HG02763 (cell line): ENCODE data around the gene TBX6.
"Not testable (repeated sequence)": the region's sequence is repeated elsewhere in the genome, so short reads cannot be mapped to it uniquely, and the experiment has no call there.

Experiments used
- ATAC-seq: cut with Tn5 transposase; IDR thresholded peaks from one replicate; pipeline ENCODE4 v1.9.1; 2021; ENCODE audit warnings: mild to moderate bottlenecking, moderate library complexity; ENCODE audit not compliant: unreplicated experiment

Gene TBX6, protein sequence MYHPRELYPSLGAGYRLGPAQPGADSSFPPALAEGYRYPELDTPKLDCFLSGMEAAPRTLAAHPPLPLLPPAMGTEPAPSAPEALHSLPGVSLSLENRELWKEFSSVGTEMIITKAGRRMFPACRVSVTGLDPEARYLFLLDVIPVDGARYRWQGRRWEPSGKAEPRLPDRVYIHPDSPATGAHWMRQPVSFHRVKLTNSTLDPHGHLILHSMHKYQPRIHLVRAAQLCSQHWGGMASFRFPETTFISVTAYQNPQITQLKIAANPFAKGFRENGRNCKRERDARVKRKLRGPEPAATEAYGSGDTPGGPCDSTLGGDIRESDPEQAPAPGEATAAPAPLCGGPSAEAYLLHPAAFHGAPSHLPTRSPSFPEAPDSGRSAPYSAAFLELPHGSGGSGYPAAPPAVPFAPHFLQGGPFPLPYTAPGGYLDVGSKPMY

DNA sequence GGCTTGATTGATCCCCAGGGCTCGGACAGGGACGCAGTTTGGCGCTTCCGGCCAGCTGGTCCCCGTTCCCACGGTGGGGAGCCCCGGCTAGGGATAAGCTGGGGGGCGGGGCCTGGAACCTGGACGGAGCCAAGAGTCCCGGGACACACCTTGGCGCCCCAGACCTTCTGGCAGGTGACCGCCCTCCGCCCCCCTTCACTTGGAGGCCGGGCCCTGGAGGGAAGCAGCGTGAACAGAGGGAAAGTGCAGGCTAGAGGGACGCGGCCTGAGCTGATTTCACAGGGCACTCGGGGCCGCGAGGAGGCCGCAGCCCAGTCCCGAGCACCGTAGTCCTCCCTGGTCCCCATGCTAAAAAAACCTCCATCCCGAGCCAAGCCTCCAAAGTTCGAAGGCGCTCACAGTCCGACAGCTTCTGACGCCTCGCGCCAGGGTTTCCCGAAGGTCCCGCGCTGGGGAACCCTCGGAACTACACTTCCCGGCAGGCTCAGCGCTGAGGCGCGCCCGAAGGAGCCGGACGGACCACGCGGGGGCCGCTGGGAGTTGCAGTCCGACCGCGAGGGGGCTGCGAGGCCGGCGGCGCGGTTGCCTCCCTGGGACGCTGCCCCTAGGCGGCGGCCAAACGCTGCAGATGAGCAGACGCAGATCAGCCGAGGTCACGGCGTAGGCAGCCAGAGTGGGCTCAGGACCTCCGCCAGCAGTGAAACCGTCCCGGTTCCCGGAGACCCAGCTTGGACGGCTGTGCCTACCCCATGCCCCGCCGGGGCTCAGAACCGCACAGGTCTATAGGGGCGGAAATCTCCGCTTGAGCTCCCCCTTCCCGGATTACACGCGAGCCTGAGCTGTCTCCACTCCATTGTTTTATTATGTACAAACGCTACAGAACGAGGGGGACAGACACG is at the start of gene TBX6:
Gene TBX6 (minus strand): TSS at position 451 of the 899 bp plus-strand sequence. CDS start 731 bp downstream, outside the sequence.
- ATAC-seq, result peak; percentile 67

DNA sequence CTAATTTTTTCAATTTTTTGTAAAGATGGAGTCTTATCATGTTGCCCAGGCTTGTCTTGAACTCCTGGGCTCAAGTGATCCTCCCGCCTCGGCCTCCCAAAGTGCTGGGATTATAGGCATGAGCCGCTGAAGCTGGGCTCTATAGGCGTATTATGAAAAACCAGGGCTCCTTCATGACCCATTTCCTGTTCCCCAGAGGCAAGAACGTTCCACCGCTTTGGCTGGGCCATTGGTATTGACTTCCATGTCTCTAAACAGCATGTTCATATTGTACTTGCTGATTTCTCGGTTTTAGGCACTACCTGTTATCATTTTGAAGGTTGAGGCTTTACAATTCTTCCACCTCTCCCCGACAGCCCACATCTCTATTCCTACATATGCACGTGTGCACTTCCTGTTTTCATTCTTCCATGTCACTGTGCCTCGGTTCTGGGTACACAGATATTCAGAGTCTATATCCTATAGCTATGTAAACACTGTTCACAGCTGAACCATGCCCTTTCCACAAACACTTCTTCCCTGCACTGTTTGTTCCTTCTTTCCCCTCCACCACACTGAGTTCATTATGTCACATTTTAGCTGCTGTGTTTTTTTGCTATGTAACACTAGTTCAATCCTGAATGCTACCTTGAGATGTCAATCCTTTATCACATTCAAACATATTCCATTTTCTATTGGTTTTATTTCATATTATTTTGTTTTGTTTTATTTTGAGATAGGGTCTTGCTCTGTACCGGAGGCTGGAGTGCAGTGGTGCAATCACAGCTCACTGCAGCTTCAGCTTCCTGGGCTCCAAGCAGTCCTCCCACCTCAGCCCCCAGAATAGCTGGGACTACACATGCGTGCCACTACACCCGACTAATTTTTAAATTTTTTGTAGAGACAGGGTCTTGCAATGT is 48.1 kb upstream of the TBX6 start:
- no peak for ATAC-seq

DNA sequence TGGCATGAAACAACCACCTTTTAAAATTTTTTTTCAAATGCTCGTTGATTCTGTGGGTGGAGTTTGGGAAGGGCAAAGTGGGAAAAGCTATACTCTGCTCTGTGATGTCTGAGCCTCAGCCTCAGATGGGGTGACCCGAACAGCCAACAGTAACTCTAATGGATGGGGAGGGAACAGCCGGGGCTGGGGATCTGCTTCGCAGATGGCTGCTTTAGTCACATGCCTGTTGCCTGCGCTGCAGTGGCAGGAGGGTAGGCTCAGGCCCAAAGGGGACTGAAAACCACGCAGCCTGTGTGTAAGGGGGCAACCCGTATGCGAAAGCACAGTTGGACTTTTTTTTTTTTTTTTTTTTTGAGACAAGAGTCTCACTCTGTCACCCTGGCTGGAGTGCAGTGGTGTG is 46.2 kb upstream of the TBX6 start:
- ATAC-seq, result no peak

DNA sequence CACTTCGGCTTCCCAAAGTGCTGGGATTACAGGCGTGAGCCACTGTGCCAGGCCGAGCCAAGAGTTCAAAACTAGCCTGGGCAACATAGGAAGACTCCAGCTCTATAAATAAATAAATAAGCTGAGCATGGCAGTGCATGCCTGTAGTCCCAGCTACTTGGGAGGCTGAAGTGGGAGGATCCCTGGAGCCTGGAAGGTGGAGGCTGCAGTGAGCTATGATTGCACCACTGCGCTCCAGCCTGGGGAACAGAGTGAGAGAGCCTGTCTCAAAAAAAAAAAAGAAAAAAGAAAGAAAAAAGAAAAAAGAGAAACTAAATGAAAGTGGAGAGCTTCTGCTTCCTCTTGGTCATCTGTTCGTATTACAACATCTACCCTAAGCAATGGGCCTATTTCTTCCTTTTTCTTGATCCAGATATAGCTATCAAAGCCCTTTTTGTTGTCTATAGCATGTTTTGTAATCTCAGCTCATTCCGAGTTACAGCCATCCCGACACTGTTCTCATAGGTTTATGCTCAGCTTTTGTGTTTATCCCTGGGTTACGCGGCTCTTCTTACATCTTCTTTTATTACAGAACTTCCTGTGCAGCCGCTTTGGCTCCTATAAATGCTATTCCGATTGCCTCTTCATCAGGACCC is 45.4 kb upstream of the TBX6 start:
- ATAC-seq, result no peak

DNA sequence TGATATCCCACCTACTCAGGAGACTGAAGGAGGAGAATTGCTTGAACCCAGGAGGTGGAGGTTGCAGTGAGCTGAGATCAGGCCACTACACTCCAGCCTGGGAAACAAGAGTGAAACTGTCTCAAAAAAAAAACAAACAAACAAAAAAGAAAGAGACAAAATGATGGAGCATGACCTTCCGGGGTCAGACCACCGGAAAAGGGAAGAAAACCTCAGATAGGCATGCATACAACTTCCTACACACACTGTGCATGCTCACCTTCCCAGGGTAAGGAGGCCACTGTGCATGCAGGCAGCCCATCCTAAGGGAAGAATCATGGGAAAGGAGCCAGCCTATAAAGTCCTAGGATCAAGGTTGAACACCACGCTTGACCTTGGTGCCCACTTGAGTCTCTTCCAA is 40.9 kb upstream of the TBX6 start:
- no peak for ATAC-seq

DNA sequence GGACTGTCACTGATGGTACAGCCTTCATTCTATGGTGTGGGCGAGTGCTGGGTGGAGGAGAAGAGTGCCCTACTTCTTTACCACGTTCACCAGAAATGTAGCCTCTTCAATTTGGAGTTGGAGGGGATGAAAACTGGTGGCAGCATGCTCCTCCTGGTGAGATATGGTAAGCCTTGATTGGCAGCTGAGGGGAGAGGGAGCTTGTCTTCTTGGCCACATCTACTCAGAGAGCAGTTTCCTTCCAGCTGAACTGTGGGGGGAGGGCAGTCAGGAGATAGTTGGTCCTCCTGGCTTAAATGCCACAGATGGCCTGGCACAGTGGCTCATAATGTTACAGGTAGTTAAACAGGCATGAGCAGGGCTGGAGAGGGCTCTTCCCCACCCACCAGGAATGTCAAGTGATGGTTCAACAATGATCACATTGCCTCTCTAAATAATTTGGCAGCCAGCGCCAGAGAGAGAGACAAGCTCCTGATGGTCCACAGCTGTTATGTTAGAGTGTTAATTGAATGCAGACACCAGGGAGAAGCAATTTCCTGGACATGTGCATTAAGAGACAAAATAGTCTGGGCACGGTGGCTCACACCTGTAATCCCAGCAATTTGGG is 40.2 kb upstream of the TBX6 start:
- no peak for ATAC-seq

DNA sequence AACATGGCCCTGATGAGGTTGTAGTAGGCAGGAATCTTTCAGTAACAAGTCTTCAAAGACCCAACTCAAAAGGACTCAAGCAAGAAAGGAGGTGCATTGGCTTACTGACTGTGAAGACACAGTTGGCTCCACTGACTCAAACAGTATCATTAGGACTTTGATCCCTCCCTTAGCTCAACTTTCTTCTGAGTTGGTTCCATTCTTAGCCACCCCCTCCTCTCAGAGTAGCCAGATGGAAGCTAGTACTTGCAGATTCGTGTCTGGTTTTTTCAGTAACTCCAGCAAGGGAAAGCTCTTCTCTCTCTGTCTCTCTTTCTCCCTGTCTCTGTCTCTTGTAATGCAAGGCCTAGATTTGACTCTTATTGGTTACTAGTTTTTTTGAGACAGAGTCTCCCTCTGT is 36.3 kb upstream of the TBX6 start:
- no peak for ATAC-seq

DNA sequence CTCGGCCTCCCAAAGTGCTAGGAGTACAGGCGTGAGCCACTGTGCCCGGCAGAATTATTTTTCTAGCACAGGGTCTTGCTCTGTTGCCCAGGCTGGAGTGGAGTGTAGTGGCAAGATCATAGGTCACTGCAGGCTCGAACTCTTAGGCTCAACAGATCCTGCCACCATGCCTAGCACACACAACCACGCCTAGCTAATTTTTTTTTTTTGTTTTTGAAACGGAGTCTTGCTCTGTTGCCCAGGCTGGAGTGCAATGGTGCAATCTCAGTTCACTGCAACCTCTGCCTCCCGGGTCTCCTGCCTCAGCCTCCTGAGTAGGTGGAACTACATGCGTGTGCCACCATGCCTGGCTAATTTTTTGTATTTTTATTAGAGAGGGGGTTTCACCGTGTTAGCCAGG is 34.0 kb upstream of the TBX6 start:
- ATAC-seq, result not testable (repeated sequence)

DNA sequence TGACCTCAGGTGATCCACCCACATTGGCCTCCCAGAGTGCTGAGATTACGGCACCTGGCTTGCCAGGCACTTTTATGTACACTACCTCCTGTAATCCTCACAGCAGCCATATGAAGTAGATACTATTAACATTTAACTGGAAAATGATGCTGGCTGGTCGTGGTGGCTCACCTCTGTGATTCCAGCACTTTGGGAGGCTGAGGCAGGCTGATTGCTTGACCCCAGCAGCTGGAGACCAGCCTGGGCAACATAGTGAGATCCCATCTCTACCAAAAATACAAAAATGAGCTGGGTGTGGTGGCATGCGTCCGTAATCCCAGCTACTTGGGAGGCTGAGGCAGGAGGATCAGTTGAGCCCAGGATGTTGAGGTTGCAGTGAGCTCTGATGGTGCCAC is 33.3 kb upstream of the TBX6 start:
- no peak for ATAC-seq

DNA sequence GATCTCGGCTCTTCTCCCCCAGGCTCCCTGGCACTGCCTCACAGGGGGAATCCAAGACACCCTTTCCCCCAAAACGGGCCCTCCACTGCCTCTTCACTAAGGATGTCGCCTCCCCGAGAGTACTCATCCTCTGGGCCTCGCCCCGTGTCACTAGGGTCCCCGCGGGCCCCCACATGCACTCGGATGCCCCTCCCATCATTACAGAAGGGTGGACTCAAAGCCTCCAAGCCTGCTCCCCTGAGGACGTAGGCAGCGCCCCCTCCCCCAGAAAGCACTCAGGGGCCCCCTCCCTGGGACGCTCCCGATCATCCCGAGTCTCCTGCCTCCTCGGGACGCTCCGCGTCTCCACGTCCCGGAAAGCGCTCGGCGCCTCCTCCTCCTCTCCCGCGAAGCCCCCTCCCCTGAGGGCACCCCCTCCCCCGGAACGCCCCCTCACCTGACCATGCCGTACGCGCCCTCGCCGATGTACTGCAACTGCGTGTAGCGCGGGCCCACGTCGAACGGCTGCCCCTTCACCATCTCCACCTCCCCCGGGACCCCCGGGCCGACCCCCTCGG is 31.0 kb upstream of the TBX6 start:
- no peak for ATAC-seq

DNA sequence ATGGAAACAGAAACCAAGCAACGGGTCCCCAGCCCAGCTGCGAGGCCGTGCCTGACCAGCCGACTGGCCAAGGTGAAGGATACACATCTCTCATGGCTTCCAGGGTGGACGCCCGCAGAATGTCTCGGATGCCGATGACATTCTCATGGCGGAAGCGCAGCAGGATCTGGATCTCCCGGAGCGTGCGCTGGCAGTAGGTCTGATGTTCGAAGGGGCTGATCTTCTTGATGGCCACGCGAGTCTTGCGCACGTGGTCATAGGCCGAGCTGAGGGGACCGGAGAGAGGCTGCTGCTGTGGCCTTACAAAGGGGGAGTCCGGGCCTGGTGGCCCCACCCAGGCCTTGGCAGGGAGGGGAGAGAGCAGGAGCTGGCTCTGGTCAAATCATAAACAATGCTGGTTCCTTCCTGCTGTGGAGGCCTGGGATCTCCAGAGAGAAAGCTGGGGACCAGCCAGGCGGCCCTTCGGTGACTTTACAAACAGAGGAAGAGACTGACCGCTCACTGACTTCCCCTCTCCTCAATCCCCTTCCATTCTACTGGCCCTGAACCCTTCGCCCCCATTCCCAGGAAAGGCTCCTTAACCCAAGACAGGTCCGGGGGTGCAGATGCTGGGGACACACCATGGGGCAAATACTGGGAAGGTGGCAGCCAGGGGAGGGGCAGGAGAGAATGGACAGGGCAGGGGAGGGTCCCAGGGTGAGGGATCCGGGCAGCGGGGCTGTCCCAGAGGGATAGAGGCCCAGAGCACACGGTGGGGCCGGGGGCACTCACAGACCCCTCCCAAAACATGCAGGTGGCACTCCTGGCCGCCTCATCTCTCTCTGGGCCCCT is 30.2 kb upstream of the TBX6 start:
- no peak for ATAC-seq

DNA sequence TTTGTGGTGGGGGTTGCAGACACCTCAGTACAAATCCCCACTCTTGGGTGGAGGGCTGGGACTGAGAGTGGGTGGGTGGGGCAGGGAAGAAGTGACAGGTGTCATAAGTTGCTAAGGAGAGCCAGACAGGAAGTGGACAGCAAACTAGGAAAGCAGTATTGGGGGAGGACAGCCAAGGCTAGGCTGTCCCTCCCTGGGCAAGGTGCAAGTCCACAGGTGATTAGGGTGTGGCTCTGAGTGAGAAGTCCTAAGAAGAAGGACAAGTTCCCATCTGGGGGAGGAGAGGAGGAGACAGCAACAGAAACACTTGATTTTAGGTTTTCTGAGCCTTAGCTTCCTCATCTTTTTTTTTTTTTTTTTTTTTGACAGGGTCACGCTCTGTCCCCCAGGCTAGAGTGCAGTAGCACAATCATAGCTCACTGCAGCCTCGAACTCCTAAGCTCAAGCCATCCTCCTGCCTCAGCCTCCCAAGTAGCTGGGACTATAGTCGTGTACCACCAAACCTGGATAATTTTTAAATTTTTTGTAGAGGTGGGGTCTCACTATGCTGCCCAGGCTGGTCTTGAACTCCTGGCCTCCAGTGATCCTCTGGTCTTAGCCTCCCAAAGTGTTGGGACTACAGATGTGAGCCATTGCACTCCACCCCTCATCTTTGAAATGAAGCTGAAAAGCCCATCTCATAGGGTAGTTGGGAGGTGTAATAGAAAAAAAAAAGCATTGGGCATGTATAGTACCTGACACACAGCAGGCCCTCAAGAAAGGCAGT is 28.8 kb upstream of the TBX6 start:
- ATAC-seq, result no peak

DNA sequence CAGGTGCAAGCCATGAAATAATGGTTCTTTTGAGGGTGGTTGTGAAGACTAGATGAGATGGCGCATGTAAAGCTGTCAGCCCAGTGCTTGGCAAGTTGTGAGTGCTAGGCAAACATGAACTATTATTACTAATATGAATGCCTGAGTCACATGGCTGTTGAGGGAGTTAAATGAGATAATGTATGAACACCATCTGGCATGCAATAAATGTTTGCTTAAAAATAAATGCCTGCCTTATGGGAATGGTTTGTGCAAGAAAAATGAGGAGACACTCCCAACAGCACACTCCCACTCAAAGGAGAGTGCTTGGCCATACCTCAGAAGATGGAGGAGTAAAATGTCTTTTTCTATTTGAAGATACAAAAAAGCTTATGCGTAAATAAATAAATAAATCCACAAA is 27.7 kb upstream of the TBX6 start:
- no peak for ATAC-seq

DNA sequence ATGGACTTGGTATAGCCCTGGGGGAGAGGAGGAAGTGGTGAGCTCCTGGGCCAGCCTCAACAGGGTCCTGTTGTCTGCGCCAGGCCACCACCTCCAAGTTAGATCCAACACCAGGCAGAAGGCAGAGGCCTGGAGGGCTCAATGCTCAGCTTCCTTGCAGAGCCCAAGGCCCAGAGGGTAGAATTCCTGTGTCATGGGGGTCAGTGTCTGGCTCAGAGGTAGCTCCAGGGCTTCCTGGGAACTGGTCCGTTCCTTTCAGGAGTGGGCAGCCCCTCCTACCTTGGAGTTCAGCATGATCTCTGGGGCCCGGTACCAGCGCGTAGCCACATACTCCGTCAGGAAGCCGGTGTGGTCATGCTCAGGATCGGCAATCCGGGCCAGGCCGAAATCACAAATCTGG is 26.0 kb upstream of the TBX6 start:
- ATAC-seq, result no peak

DNA sequence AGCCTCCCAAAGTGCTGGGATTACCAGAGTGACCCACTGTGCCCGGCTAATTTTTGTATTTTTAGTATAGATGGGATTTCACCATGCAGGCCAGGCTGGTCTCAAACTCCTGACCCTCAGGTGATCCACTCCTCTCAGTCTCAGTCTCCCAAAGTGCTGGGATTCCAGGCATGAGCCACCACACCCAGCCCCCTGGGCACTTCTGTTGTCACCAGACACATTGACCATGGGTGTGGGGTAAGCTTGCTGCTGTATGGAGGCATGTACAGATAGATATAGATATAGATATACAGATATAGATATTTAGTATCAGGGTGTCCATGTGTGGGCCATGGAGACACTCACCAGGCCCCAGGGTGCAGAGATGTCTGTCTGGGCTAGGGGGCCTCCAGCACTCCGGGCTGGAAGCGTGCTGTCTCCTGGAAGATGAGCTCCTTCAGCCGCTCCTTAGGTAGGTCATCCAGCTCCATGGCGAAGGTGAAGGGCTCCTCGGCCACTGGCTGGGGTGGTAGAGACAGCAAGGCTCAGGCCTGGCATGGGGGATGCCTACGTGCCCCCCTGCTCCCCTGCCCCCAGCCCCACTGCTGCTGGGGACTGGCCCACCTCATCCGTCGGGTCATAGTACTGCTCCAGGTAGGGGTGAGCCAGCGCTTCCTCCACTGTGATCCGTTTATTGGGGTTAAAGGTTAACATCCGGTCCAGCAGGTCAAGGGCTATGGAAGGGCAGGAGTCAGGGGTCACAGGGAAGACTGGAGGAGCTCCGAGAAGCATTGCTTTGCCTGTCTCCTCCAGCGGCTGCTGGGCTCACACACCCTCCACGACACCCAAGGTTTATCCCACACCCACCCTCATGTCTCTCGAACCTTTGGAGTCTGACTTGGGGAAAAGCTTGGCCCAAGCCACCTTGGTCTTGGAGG is 24.8 kb upstream of the TBX6 start:
- no peak for ATAC-seq

DNA sequence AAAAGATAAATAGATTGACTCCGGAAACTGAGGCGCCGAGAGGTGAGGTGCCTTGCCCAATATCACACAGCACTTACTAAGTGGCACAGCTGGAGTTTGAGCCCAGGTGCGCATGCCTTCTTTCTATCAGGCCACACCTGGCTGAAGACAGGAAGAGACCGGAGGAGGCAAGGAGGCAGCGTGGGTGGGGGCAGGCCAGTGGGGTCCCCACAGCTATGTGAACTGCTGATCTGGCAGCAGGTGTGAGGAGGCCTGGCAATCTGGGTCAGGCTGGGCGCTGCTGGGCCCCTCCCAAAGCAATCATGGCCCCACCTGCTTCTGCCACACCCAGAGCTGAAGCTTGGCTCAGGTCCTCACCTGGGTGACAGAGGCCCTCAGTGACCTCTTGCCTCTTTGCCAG is 23.5 kb upstream of the TBX6 start:
- no peak for ATAC-seq

DNA sequence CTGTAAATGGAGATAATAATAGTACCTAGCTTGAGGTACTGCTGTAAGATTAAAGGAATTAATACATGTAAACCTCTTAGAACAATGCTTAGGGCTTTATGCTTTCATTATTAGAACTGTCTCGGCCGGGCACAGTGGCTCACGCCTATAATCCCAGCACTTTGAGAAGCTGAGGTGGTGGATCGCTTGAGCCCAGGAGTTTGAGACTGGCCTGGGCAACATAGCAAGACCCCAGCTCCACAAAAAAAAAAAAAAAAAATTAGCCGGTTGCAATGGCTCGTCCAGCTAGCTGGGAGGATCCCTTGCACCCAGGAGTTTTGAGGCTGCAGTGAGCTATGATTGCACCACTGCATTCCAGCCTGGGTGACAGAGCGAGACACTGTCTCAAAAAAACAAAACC is 23.1 kb upstream of the TBX6 start:
- ATAC-seq, result not testable (repeated sequence)
